Measurements from ENCODE around the gene SLC50A1.
"Not testable (repeated sequence)": the region's sequence is repeated elsewhere in the genome, so short reads cannot be mapped to it uniquely, and the experiment has no call there.

Gene SLC50A1

DNA sequence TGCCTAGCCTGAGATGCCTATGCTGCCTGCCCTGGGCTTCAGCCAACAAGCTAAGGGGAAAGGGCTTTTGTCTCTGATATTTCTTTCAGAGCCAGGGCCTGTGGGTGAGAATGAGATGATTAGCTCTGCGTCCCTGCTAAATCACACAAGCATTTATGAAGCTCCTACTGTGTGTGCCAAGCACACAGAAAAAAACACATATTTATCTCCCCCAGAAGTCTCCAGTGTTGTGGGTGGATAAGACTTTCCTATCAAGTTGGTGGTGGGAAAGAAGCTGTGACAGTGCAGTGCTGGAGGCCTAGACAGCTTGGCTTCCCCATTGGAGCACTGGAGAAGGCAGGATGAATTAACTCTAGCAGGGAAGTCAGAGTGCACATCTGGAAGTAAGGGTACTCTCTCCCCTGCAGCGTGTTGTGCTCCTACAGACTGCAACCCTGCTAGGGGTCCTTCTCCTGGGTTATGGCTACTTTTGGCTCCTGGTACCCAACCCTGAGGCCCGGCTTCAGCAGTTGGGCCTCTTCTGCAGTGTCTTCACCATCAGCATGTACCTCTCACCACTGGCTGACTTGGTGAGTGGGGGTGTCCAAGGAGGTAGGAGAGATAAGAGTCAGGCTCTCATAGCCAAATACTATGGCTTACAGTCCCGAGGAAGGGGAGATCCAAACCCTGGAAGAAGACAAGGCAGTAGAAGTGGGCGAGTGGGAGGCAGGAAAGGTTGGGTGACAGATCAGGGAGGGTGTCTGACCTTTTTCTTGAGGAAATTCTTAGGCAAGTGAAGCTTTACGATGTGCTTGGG is 1.7 kb downstream of the SLC50A1 start:
- DNase-seq: no peak

DNA sequence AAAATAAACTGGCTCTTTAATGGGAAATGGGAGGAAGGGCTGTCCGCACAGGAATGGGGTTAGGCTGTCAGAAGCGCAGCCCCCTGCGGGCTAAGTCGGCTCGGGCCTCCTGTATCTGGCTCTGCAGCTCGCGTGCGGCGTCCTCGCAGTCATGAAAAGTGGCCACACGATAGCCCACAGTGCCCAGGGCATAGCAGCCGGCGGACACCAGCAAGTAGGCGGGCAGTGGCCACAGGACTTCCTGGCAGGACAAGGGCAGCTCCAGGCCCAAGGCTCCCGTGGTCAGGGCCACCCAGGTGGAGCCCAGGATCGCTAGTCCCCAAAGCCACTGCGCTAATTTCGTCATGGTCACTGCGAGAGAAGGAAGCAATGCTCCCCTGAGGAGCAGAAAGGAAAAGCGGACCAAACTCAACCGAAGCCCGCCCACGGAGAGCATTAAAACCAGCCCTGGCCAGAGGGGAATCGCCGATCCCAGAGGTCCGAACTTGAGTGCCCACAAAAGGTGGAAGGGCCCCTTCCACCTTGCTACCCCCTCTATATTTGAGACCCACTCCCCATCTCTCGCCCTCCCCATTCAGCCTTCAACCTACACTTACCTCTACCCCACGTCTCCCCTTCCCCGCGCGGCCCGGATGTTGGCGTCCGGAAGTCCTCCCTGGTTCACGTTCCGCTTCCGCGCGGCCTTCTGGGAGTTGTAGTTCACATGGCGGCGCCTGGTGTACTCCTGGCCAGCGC is 4.4 kb downstream of the SLC50A1 start, which contains the start of gene DPM3:
Gene DPM3, minus strand, starts transcription at position 637 of the 735 bp plus-strand sequence. Its CDS starts 291 bp downstream, at position 346.
- DNase-seq: peak; percentile 89 to 98

DNA sequence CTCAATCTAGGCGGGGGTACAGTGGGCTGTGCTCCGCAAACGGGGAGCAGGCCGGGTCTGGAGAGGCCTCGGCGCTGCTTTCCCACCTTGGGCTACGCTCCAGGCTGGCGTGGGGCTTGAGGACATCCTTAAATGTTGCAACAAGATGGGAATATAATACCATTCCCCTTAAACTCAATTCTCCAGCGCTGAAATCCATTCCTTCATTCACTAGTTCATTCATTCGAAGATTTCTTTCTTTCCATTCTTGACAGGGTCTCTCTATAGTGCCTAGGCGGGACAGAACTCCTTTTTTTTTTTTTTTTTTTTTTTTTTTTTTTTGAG is 4.9 kb downstream of the SLC50A1 start:
- DNase-seq: no peak

DNA sequence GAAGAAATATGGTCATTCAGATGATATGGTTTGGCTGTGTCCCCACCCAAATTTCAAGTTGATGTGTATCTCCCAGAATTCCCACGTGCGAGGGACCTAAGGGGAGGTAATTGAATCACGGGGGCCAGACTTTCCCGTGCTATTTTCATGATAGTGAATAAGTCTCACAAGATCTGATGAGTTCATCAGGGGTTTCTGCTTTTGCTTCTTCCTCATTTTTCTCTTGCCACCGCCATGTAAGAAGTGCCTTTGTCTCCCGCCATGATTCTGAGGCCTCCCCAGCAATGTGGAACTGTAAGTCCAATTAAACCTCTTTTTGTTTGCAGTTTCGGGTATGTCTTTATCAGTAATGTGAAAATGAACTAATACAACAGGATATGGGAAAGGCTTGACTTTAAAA is 6.1 kb downstream of the SLC50A1 start:
- DNase-seq: no peak

DNA sequence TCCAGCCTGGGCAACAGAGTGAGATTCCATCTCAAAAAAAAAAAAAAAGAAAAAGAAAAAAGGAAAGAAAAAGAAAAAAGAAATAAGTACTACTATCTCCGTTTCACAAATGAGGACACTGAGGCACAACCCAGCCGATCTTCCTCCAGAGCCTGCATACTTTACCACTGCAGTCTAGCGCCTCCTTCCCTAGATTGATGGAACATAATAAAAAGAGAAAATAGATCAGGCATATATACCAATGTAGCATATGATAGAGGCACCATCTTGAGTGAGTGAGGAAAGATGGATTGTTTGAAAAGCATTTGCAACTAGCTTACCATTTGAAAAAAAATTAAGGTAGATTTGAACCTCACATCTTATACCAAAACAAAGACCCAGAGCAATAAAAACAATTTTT is 9.8 kb downstream of the SLC50A1 start:
- DNase-seq: no peak

DNA sequence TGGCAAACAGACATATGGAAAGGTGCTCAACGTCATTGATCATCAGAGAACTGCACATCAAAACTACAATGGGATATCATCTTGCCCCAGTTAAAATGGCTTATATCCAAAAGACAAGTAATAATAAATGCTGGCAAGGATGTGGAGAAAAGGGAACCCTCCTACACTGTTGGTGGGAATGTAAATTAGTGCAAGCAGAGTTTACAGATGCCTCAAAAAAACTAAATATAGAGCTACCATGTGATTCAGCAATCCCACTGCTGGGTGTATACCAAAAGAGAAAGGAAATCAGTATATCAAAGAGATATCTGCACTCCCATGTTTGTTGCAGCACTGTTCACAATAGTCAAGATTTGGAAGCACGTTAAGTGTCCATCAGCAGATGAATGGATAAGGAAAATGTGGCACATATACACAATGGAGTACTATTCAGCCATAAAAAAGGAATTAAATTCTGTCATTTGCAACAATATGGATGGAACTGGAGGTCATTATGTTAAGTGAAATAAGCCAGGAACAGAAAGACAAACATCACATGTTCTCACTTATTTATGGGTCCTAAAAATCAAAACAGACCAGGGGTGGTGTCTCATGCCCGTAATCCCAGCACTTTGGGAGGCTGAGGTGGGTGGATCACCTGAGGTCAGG is 20.5 kb downstream of the SLC50A1 start:
- DNase-seq: not testable (repeated sequence)

DNA sequence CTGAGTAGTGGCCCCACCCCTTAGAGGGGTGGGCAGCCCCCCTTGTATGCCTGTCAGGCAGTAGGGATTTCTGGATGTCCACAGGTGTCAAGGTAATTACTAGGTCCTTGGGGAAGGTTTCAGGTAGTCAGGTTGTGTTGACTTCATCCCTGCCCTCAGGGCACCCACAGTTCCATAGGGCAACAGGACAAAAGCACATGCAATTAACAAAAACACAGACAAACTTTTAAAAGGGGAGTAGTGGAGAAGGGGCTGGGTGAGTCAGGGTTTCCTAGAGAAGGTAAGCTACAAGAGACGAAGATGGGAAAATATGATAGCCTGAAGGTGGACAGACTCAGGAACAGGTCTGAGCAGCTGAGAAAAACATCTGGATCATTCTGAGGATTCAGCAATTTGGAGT is 23.3 kb downstream of the SLC50A1 start:
- no peak for DNase-seq

DNA sequence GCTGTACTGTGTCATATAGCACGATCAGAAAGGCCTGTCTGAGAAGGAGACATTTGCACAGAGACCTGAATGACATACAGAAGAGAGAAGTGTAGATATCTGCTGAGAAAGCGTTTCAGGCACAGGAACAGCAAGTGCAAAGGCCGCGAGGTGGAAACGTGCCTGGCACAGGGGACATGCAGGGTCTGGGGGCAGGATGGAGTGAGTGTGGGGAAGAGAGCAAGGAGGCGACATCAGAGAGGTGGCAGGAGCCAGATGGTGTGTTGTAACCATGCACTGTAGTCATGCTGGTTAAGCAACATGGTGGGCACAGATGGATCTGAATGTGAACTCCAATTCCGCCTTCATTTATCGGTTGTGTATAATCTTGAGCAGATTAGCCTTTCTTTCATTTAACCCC is 24.5 kb downstream of the SLC50A1 start:
- no peak for DNase-seq

DNA sequence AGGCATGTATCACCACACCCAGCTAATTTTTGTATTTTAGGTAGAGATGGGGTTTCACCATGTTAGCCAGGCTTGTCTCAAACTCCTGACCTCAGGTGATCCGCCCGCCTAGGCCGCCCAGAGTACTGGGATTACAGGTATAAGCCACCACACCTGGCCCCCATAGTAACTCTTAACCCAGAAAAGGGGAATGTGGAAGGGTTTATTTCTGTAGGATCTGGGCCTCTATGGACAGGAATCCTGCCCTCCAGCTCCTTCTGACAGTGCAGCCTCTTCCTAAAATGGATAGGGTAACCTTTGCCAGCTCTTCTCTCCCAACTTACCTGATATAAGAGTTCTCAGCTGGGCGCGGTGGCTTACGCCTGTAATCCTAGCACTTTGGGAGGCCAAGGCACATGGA is 27.0 kb downstream of the SLC50A1 start:
- not testable (repeated sequence) for DNase-seq

DNA sequence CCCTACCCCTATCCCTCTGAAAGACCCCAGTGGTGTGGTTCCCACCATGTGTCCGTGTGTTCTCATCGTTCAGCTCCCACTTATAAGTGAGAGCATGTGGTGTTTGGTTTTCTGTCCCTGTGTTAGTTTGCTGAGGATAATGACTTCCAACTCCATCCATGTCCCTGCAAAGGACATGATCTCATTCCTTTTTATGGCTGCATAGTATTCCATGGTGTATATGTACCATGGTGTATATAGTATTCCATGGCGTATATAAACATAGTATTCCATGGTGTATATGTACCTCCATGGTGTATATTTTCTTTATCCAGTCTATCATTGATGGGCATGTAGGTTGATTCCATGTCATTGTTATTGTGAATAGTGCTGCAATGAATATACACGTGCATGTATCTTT is 28.1 kb downstream of the SLC50A1 start:
- DNase-seq: not testable (repeated sequence)

DNA sequence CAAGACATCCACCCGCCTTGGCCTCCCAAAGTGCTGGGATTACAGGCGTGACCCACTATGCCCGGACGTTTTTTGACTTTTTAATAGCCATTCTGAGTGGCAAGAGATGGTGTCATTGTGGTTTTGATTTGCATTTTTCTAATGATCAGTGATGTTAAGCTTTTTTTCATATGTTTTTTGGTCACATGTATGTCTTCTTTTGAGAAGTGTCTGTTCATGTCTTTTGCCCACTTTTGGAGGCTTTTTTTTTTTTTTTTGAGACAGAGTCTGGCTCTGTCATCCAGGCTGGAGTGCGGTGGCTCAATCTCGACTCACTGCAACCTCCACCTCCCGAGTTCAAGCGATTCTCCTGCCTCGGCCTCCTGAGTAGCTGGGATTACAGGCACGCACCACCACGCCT is 29.0 kb downstream of the SLC50A1 start:
- not testable (repeated sequence) for DNase-seq

DNA sequence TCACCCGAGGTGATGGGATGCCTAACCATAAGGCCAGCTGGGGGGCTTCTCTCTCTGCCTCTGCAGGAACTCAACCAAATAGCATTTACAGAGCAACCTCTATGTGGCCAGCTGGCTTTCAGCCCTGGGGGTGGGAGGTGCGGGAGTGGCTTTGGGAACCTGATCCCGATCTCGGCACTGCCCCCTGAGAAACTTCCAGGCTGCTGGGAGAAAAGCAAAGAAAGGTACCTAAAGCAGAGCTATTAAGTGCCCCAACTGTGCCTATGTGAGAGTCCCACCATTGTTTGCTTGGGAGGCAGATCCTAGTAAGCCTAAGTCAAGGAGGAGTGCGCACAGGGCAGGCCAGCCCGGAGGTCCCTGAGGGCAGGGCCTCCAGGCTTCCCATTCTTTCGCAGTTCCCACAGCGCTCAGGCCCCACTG is 30.4 kb downstream of the SLC50A1 start:
- no peak for DNase-seq

DNA sequence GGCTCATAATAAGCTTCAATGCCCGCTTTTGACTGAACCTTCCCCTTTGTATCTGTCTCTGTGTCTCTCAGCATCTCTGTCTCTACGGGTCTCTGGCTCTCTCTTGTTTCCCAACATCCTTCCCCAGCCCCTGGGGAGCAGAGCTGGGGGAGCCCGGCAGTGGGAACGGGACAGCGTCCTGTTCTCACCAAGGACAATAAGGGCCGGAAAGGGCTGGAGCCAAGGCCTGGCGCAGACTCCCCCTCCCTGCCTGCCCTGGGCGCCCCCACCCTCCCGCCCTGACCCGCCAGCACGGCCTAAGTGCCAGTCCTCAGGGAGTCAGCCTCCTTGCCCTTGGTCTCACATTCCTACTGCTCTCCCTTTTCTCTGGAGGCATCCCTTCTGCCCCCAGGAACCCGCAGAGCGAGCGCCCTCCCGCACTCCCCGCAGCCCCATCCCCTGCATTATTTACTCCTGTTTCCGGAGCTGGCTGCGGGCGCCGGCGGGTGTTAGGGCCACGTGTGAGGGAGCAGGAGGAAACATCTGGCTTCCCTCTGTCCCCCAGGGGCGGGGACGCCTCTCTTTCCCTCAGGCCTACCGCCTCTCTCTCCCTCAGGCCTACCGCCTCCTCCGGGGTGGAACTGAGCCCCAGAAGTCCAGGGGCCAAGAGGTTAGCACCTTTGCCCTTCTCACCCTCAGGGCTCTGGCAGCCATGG is 31.0 kb downstream of the SLC50A1 start:
- DNase-seq: peak in 1 of 2 experiments; percentile 69

DNA sequence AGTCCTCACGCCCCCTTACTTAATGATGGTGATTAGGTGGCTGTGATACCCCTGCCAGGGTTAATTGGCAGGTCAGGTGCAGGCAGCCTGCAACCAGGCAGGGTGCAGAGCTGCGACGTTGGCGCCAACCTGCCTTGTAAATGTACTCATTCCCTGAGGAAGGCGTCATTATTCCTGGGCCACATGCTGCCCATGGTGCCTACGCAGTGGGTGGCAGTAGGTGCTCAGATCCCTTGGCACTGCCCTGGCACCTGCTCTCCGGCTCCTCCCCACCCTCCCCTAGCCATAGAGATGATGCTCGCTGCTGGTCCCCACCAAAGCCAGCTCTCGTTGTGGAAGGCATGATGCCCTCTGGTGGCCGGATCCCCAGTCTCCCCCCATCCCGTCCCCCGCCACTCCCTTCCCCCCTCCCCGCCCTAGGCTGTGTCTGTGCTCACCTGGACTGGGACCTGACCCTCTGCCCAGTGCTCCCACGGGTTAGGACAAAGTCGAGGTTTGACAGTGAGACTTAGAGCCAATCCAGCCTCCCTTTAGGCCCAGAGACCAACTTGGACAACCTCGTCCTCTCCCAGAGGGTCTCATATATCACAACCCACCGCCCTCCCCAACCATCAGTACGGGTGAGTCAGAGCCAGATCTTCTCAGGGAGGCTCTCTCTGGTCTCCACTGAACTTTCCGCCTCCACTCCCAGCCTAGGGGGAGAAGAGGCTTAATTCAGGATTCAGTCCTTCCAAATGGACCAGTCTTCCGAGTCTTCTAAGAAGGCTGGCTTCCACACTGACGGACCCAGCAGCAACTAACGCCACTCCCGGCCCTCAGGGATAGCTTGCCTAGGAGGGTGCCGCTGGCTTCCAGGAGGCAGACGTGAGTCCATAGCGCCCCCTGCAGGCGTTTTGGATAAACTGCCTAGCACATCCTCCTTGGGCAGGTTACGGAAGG is 31.8 kb downstream of the SLC50A1 start:
- peak; percentile 96 to 99 for DNase-seq

DNA sequence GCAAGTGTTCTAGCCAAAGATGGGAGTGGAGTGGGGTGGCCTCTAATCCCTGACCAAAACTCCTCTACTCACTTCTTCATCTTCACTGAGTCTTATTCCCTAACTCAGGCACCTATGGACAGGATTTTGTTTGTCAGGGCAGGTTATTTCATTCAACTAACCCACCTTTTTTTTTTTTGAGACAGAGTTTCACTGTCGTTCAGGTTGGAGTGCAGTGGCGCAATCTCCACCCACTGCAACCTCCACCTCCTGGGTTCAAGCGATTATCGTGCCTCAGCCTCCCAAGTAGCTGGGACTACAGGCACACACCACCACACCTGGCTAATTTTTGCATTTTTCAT is 32.4 kb downstream of the SLC50A1 start:
- not testable (repeated sequence) for DNase-seq

DNA sequence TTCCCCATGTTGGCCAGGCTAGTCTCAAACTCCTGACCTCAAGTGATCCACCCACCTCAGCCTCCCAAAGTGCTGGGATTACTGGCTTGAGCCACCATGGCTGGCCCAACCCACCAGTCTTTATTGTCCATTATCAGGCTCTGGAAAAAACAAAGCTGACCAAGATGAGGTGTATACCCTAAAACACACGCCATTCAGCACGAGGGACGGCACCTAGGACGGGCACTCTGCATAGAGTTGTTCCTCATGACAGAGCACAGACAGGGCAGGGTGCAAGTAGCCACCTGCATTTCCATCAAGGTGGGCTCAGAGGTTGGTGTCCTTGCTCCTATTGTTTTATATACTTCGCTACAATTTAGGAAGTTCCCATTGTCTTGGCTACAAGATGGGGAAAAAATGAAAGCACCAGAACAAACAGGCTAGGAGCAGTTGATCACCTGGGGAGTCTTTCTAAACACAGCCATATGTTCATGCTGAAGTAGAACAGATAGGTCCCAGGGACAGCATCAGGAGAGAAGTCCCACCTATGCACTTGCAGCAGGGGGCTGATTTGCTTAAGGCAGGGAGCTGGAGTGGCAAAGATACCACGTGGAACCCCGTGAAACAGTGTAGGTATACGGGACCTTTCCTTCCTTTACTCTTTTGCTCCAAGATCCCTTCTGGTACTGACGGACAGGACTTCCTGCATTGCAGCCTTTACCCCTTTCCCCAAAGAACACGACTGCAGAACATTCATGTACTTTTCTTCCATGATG is 33.0 kb downstream of the SLC50A1 start:
- no peak for DNase-seq

DNA sequence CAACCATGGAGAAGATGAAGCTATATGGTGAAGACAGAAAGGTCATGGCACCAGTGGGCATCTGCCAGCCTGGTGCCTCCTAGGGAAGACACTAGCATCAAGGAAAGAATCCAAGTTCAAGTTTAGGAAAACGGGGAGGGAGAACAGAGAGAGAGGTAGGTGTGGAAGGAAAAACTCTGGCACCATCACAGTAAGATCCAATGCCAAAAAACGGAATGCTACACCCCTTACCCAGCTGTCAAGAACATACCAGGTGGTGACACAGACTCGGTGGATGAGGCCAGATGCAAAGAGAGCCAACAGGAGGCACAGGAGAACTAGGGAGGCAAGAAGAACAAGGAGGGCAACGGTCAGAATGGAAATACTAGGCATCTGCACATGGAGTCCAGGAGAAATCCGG is 33.9 kb downstream of the SLC50A1 start:
- DNase-seq: no peak

DNA sequence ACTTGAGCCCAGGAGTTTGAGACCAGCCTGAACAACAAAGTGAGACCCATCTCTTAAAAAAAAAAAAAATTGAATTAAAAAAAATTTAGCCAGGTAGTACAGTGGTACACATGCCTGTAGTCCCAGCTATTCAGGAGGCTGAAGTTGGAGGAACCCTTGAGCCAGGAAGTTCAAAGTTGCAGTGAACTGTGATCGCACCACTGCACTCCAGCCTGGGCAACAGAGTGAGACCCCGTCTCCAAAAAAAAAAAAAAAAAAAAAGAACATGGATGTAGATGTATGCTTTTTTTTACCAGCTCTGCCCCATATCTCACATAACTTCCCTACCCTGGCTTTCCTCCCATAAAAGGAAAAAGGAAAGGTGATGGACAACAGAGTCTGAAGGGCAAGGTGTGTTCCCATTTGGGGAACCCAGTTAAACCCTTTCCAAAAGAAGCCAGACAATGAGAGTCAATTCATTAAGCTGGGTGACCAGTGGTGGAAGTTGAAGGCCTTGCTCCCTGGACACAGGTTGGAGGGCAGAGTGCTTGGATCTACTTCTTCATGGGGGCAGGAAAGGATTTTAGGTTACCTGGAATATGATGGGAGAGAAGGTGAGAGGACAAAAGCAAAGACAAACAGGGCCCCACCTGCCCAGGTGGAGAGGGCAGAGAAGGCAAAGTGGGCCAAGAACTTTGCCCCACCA is 34.6 kb downstream of the SLC50A1 start:
- no peak for DNase-seq

DNA sequence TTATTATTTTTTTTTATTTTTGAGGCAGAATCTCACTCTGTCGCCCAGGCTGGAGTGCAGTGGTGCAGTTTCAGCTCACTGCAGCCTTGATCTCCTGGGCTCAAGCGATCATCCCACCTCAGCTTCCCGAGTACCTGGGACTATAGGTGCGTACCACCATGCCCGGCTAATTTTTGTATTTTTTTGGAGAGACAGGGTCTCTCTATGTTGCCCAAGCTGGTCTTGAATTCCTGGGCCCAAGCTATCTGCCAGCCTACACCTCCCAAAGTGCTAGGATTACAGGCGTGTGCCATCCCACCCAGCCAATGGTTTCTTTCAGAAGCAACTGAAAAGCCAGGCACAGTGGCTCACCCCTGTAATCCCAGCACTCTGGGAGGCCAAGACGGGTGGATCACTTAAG is 35.2 kb downstream of the SLC50A1 start:
- DNase-seq: no peak

DNA sequence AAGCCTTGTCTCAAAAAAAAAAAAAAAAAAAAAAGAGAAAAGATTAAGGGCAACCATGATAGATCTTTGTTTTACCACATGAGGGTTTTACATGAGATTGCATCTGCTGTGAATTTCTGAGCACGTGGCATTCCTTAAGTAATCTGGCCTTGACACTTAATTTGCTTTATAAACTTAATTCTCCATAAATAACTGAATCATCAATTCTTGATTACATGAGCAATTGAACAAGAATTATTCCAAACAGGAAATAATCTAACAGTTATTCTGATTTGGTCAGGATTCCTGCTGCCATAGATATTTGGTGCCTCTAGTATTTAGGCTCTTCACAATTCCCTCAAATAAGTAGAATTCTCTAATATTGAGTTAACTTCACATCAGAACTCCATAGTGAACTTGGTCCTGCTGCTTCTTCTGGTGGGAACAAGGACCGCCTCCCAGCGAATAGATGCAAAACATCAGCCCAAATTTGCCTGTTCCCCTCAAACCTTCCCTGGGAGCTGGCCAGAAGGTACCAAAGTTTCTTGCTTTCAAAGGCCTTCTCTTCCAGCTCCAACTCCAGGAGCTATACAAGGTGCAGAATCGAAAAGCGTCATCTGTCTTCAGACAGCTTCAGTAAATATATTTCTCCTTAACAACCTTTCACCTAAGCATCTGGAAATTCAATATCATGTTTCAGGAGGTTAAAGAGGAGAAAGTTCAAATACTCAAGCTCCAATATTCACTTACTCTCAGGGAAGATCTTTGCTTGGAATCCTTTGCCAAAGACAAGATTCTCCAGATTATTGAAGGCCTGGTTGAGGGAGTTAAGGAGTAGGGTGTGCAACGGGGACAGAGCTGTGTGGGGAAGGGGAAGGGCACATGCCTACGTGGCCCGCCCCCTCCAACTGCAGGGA is 36.4 kb downstream of the SLC50A1 start:
- DNase-seq: no peak
